ENCODE results near the gene GALNT14.

GRCh38 chr2:31163011-31163539 lies 24.8 kb upstream of the GALNT14 start:
- TF ChIP-seq POLR2AphosphoS5 (IDR thresholded peaks at IDR 0.05): no peak
- TF ChIP-seq POLR2A (IDR thresholded peaks at IDR 0.05): no peak
- TF ChIP-seq, protein P1, sequence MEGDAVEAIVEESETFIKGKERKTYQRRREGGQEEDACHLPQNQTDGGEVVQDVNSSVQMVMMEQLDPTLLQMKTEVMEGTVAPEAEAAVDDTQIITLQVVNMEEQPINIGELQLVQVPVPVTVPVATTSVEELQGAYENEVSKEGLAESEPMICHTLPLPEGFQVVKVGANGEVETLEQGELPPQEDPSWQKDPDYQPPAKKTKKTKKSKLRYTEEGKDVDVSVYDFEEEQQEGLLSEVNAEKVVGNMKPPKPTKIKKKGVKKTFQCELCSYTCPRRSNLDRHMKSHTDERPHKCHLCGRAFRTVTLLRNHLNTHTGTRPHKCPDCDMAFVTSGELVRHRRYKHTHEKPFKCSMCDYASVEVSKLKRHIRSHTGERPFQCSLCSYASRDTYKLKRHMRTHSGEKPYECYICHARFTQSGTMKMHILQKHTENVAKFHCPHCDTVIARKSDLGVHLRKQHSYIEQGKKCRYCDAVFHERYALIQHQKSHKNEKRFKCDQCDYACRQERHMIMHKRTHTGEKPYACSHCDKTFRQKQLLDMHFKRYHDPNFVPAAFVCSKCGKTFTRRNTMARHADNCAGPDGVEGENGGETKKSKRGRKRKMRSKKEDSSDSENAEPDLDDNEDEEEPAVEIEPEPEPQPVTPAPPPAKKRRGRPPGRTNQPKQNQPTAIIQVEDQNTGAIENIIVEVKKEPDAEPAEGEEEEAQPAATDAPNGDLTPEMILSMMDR (IDR thresholded peaks at IDR 0.05): no peak
- TF ChIP-seq EP300 (IDR thresholded peaks at IDR 0.05; ENCODE audit: low read depth): no peak

All from transverse colon (tissue), 4 donors.